T-helper 2 cell treated with Interferon-gamma antibody and Interleukin-4, amounts not matched to agents 100 ng/mL and 5 ng/mL, for 36 hours (primary cell): Measurements from ENCODE around the gene C1QTNF12. TPM values are rescaled to one million over a fixed set of nuclear protein-coding genes. Genes with fewer than 3 reads are reported as not detected.

Experiments
- intact Hi-C: fragments of 100-400 bp; cut with micrococcal nuclease; formaldehyde crosslinking; loops from one replicate; pipeline ENCODE4 v1.15.1; 2023
- total RNA-seq: library from RNA; stranded (reverse); gene quantifications from 2 replicates; pipeline ENCODE4 v1.2.3, GENCODE V29; 2022

The C1QTNF12 gene
- total RNA-seq, 1 donor from 2014 or later = 2.9 TPM

GRCh38 chr1:1215881-1216605 lies 30.5 kb downstream of the C1QTNF12 start:
- intact Hi-C loops = no loop called here

DNA sequence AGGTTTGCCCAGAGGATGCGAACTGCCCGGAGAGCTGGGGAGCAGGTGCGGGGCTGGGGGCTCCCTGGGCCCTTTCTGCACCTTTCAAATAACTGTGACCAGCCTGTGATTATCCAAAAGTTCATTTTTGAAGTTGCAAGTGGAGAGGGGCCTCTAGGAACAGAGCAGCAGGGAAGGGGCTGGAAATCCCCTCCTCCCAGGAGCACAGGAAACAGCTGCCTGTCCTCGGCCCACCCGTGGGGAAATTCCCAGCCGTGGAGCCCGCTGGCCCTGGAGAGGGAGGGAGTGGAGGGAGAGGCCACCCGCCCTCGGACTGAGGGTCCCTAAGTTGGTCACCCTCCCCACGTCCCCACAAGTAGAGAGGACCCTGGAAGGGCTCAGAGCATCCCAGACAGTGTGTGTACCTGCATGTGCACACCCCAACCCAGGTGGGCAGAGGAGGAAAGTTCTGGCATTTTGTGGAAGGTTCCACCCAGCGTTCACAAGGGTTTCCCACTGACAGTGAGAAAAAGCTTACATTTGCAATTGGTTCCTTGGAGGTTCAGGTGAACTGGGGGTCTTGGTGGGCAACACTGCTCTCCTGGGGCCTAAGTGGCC lies 31.3 kb downstream of the C1QTNF12 start:
- intact Hi-C loops = no loop called here

DNA sequence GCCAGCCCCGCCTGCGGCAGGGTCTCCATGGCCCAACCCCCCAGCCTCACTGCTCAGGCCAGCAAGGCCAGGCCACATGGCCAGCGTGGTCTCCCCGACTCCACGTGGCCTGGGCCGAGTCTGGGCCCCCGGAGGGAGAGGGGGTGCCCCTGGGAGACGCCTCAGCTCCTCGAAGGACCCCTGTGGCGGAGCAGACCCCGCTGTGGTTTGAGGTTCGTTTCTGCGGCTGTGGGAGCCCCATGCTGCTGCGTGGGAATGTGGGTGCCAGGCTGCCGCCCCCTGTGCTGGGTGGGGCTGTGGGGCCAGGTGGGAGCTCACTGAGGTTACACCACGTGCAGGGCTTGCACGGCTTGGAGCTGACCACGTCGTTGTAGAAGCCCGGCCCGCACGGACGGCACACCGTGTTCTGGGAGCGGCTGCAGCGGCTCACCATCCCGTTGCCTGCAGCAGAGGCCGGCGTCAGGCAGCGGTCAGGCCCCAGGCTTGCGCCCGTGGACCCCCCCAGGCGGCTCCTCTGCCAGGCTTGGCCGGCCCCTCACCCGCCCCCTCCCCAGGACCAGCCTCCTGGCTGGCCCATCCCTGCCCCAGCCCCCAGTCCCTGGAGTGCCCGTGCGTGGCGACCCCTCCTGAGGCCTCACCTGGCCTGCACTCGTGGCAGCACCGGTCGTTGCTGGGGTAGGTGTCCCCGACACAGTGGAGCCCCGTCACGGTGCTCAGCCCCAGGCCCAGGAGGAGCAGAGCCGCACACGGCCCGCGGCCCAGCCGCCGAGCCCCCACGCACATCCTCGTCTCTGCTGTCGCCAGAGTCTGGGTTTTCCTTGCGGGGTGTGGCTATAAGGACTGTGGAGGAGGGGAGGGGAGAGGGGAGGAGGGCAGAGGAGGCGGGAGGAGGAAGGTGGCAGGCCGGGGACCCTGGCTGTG lies 32.9 kb downstream of the C1QTNF12 start, which contains the start of gene TNFRSF4:
Gene TNFRSF4 (minus strand): TSS at position 809 of the 921 bp plus-strand sequence. CDS start 26 bp downstream, at position 783.
- intact Hi-C loops = no loop called here

DNA sequence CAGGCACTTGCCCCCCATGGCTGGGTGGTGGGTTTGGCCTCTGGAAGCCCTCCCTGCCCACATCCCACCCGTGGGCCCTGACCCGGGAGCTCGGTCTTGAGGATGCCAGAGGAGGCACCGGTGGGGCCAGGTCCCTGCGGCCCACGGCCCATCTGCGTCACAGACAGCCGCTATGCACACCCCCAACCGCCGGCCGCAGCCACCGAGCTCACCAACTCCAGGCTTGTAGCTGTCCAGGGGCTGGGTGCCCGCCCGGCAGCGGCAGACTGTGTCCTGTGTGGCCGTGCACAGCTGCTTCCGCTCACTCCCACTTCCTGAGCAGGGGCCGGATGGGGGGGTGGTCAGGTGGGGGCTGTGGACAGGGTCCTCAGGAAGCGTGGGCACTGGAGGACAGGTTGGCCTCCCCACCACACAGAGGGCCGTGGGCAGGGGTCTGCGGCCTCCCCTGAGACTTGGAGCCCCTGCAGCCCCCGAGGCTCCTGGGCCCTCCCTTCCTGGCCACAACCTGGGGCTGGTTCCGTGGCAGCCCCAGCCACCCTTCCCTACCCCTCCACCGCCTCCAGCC lies 33.7 kb downstream of the C1QTNF12 start:
- intact Hi-C loops = no loop called here

GRCh38 chr1:1211541-1212441 lies 34.7 kb downstream of the C1QTNF12 start:
- intact Hi-C loops = no loop called here

- intact Hi-C loops = no loop called here
Measured at GRCh38 chr1:1210726-1211540, 35.6 kb downstream of the C1QTNF12 start.

DNA sequence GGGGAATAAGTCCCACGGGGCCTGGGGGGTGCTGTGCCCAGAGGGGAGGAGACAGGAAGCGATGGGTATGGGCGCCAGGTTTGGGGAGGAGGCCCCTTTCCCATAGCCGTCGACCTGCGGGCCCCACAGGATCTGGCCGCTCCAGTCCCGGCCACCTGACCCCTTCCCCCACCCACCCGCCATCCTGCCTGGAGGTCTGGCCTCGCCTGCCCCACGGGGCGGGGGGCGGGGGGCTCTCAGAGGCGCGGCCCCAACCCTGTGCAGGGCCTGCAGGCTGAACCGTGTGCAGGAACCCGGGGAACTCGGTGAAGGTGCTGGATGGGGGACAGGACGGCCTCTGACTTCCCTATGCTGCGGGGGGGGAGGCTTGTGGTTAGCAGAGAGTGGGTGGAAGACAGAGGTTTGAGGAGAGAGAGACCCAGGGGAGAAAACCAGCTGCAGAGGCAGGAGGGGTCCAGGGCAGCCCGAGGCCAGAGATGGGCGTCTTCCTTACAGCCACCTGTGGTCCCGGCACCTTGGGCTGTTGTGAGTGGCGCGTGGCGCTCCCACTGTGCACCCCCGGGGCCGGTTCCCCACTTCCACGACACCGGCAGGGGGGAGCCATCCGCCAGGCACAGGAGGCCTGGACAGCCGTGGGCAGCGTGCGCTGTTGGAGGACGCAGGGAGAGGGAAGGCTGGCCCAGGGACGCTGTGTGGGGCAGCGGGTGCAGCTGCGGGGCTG lies 37.6 kb downstream of the C1QTNF12 start:
- intact Hi-C loops = no loop called here

DNA sequence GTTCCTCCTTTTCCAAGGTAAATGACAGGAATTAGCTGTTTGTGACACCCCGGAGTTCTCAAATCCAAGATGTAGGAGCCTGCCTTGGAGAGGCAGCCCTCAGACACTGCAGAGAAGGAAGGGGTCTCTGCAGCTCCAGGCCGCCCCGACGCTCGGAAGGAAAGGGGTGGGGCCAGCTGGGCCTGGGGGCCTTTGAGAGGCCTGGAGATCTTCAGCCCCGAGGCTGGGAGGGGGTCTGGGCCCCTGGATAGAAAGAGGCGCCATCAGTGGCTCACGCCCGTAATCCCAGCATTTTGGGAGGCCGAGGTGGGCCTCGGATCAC lies 39.0 kb downstream of the C1QTNF12 start:
- intact Hi-C loops = no loop called here

GRCh38 chr1:1206966-1207531 lies 39.5 kb downstream of the C1QTNF12 start:
- intact Hi-C loops = no loop called here

- intact Hi-C loops = no loop called here
Measured at GRCh38 chr1:1206376-1206965, 40.1 kb downstream of the C1QTNF12 start, which contains the start of gene TNFRSF18. TNFRSF18 (minus strand) TSS chr1:1206592; CDS start chr1:1206571, 21 bp downstream.

GRCh38 chr1:1205769-1206375 lies 40.6 kb downstream of the C1QTNF12 start:
- intact Hi-C loops = no loop called here

GRCh38 chr1:1204998-1205768 lies 41.3 kb downstream of the C1QTNF12 start:
- intact Hi-C loops = loop anchor here (5.0 kb wide), 1 partner anchor 48 kb away; no protein-coding TSS in a partner anchor

DNA sequence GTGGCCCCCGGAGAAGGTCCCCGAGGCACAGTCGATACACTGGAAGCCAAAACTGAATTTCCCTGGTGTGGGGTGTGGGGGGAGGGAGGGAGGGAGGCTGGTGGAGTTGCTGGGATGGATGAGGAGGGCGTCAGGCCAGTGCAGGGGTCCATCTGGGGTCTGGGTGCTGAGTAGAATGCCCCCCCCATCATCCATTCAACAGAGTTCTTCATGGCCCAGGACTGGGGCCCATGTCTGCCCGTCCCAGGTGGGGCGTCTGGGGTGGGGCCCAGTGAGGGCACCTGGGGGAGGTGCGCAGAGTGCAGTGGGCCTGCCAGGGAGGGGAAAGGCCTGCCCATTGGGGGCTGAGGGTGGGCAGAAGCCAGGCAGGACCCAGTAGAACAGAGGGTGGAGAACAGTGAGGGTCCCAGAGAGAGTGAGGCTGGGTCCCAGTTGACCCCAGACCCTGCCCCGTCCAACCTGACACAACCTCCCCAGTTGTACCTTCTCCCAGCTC lies 42.0 kb downstream of the C1QTNF12 start:
- intact Hi-C loops = loop anchor here (5.0 kb wide), 1 partner anchor 47 kb away; no protein-coding TSS in a partner anchor

DNA sequence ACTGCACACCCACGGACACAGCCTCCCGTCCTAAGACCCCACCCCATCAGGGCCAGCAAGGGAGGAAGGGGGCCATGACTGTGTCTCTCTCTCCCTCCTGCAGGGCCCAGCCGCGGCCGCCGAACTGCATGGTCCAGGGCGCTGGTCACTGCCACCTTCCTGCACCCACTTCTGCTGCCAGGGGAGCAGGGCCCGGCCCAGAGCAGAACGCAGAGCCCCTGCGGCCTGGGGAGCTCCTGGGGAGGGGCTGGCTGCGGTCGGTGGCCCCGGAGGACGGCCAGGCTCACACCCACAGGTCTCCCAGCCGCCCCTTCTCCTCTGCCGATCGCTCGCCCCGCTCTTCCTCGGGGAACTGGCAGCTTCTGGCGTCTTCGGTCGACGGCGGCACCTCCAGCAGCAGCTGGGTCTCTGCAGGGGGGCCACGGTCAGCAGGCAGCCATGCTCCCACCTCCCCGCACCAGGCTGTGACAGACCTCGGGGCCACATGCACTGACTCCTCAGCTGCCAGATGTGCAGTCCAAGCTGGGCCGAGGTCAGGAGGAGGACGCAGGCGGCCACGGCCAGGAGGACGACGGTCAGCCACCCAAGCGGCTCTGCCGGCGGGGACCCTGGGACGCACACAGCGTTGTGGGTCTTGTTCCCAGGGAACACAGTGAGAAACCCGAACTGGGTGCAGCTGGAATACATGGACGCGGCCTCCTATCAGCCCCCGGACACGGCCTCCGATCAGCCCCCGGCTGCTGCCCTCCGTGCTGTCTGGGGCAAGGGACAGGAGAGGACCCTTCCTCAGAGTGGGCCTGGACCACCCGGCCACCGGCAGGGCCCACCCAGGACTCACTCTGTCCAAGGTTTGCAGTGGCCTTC lies 42.7 kb downstream of the C1QTNF12 start:
- intact Hi-C loops = loop anchor here (5.0 kb wide), 1 partner anchor 46 kb away; no protein-coding TSS in a partner anchor

GRCh38 chr1:1202831-1203560 lies 43.5 kb downstream of the C1QTNF12 start:
- intact Hi-C loops = loop anchor here (5.0 kb wide), 1 partner anchor 46 kb away; no protein-coding TSS in a partner anchor
